ENCODE measurements around the gene DSCAML1.

DSCAML1 gene

DNA sequence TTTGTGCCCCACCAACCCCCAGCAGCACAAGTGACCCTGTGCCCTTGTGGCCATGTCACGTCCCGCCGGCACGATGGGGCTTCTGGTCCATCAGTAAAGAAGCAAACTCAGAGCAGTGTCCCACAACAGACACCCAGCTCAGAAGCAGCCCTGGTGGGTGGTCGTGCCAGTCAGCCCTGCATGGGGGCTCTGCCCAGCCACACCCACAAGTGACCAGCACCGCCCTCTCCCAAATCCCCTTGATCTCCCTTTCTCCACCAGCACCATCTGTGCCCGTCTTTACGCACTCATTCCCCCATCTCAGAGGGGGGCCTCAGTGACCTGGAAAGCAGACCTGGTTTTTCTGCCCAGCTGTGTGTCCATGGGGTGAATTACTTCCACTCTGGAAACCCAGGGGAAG, 149.1 kb downstream of the DSCAML1 start:
- TF ChIP-seq, protein P1, sequence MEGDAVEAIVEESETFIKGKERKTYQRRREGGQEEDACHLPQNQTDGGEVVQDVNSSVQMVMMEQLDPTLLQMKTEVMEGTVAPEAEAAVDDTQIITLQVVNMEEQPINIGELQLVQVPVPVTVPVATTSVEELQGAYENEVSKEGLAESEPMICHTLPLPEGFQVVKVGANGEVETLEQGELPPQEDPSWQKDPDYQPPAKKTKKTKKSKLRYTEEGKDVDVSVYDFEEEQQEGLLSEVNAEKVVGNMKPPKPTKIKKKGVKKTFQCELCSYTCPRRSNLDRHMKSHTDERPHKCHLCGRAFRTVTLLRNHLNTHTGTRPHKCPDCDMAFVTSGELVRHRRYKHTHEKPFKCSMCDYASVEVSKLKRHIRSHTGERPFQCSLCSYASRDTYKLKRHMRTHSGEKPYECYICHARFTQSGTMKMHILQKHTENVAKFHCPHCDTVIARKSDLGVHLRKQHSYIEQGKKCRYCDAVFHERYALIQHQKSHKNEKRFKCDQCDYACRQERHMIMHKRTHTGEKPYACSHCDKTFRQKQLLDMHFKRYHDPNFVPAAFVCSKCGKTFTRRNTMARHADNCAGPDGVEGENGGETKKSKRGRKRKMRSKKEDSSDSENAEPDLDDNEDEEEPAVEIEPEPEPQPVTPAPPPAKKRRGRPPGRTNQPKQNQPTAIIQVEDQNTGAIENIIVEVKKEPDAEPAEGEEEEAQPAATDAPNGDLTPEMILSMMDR (IDR thresholded peaks at IDR 0.05; ENCODE audit: control insufficient read depth, insufficient read depth, low read depth, low read length, missing control alignments): no peak
- no peak for DNase-seq (ENCODE audit: low read depth)
- no peak overlapping the region for H3K4me3 ChIP-seq (ENCODE audit: control insufficient read depth, low read depth, low read length)

DNA sequence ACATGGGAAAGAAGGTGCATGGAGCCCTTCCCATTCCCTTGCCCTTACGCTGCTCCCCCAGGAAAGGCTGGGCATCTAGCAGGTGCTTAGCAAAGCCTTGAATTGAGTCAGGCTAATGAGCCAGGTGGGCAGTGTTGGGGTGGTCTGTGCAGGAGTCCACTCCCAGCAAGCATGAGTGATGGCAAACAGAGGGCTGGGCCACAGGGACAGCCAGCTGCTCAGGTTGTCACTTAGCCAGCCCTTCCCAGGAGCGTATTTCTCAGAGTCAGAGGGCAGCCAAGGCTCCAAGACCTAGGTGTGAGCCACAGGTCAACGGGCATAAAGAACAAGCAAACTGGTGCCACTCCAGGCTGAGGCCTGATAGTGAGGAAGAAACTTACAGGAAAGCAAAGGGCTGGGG, 149.8 kb downstream of the DSCAML1 start:
- no peak overlapping the region for H3K4me3 ChIP-seq (ENCODE audit: control insufficient read depth, low read depth, low read length)
- no peak for DNase-seq (ENCODE audit: low read depth)
- TF ChIP-seq, protein P1 (IDR thresholded peaks at IDR 0.05; ENCODE audit: control insufficient read depth, insufficient read depth, low read depth, low read length, missing control alignments): no peak

DNA sequence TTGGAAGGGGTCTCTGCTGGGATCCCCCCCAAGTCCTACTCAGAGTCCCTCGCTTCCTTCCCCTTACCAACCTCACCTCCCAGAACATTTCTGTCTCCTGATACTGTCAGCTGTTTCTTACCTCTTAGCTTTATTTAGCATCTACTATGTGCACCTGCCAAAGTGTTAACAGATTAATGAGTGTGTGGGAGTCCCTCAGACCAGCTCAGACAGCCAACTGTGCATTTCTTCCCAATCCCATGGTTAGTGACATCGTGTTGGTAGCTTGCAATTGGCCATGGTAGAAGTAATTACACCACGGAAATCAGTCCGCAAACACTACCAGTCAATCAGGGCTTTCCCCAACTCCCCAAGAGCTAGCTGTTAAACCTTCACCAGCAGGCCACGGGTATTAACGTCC, 150.6 kb downstream of the DSCAML1 start:
- TF ChIP-seq, protein P1 (IDR thresholded peaks at IDR 0.05; ENCODE audit: control insufficient read depth, insufficient read depth, low read depth, low read length, missing control alignments): no peak
- no peak overlapping the region for H3K4me3 ChIP-seq (ENCODE audit: control insufficient read depth, low read depth, low read length)
- no peak for DNase-seq (ENCODE audit: low read depth)

DNA sequence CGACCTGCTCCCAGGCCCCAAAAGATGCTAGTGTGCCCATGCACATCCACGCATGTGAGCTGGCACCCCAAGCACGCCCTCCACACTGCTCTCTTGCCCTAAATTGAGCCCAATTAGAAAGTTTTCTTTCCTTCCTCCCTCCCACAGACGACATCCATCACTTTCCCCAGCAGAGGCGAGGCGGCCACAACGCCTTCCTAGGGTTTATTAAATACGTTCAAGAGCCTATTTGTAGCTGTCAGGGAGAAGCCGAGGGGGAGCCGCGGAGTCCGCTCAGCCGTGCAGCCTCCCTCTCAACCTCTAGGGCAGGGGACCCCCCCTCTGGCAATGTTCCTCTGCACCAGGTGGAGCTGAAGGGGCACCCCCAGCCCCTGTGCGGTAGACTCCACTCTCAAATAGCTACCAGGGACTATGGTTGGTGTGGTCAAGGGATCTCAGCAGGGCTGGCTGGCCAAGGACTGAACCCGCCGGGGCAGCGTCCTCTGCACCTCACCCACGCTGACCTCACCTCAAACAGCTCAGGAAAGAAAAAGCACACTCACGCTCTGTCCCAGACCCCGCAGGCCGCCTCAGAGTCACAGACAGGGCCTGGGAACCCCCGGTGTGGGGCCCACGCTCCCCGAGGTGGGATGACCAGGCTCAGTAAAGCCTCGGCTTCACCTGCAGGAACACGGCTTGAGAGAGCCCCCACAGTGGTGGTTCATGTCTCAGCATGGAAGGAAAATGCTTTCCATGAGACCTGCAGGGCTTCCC, 152.4 kb downstream of the DSCAML1 start:
- H3K4me3 ChIP-seq (ENCODE audit: control insufficient read depth, low read depth, low read length): no peak overlapping the region
- DNase-seq (ENCODE audit: low read depth): no peak
- TF ChIP-seq, protein P1 (IDR thresholded peaks at IDR 0.05; ENCODE audit: control insufficient read depth, insufficient read depth, low read depth, low read length, missing control alignments): no peak

DNA sequence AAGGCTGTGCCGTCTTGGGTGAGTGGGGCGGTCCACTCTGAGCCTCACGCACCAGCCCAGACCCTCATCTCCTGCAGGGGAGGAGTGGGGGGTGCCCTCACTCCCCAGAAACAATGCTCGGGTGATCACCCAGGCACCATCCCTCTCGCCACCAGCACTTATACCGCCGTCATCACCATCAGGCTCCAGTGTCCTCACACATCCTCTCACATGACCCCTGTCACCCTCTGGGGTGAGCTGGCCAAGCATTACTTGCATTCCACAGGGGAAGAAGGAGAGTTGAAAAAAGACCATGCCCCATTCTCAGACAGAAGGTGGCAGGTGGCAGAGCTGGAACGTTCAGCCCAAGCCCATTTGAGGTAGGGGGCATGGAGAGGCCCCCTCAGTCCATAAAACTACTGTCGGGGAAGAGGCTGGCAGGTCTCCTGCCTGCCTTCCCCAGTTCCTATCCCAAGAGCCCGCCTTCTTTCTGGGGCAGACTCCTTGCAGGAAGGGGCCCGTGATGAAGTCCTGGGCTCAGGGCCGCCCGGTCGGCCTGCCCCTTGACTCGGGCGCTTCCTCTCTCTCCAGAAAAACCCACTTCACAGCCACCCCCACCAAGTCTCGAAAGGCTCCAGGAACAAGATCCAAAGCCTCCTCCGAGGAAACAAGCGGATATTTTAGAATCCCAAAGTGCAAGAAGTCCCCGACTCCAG, 153.3 kb downstream of the DSCAML1 start:
- TF ChIP-seq, protein P1 (IDR thresholded peaks at IDR 0.05; ENCODE audit: control insufficient read depth, insufficient read depth, low read depth, low read length, missing control alignments): no peak
- no peak for DNase-seq (ENCODE audit: low read depth)
- no peak overlapping the region for H3K4me3 ChIP-seq (ENCODE audit: control insufficient read depth, low read depth, low read length)

DNA sequence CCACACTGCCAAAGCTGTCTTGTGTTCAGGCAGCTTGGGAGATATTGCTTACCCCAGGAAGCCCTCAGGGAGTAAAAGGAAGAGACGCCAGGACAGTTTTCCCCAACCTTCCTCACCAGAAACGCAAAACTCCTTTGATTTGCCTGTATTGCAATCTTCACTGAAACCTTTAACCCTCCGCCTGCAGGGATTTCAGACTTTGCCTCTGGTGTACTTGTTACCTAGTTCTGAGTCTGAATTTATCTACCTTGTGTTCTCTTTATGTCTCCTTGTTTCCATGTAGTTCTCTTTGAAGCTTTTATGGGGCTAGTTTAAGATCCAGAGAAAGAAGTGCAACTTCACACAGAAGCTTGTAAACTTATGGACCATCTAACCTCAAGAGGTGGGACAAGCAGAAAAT, 154.2 kb downstream of the DSCAML1 start:
- TF ChIP-seq, protein P1 (IDR thresholded peaks at IDR 0.05; ENCODE audit: control insufficient read depth, insufficient read depth, low read depth, low read length, missing control alignments): no peak
- no peak overlapping the region for H3K4me3 ChIP-seq (ENCODE audit: control insufficient read depth, low read depth, low read length)

More for the DNA sequence above, 154.2 kb downstream of the DSCAML1 start:
- no peak for DNase-seq (ENCODE audit: low read depth)

All from AG09309 (cell line).